Activated naive CD4-positive, alpha-beta T cell (primary cell): Measurements from ENCODE around the gene DGKD.

Experiments
- DNase-seq, 4 experiments: peaks; one replicate each; lab custom pipeline; 2025; lab: John Stamatoyannopoulos, UW

DGKD gene

GRCh38 chr2:233446606-233447305 lies 92.5 kb downstream of the DGKD start:
- DNase-seq = no peak

- DNase-seq = no peak
Measured at GRCh38 chr2:233447506-233448219, 93.4 kb downstream of the DGKD start.

- DNase-seq = no peak
Measured at GRCh38 chr2:233448220-233448559, 93.9 kb downstream of the DGKD start.

- DNase-seq = no peak
Measured at GRCh38 chr2:233448575-233448974, 94.3 kb downstream of the DGKD start.

- no peak for DNase-seq
Measured at GRCh38 chr2:233449081-233449901, 95.0 kb downstream of the DGKD start.

GRCh38 chr2:233449921-233450863 lies 95.9 kb downstream of the DGKD start:
- DNase-seq = no peak

- no peak for DNase-seq
Measured at GRCh38 chr2:233450864-233451575, 96.7 kb downstream of the DGKD start.

GRCh38 chr2:233451950-233452349 lies 97.7 kb downstream of the DGKD start:
- DNase-seq = no peak

- DNase-seq = no peak
Measured at GRCh38 chr2:233453111-233453915, 99.0 kb downstream of the DGKD start.

- DNase-seq = no peak
Measured at GRCh38 chr2:233453916-233454315, 99.6 kb downstream of the DGKD start.

- DNase-seq = no peak
Measured at GRCh38 chr2:233455006-233455405, 100.7 kb downstream of the DGKD start.

- DNase-seq = no peak
Measured at GRCh38 chr2:233455491-233455890, 101.2 kb downstream of the DGKD start.

- no peak for DNase-seq
Measured at GRCh38 chr2:233456111-233456510, 101.8 kb downstream of the DGKD start.

GRCh38 chr2:233456934-233457333 lies 102.6 kb downstream of the DGKD start:
- no peak for DNase-seq

- no peak for DNase-seq
Measured at GRCh38 chr2:233457356-233457755, 103.1 kb downstream of the DGKD start.

- DNase-seq = no peak
Measured at GRCh38 chr2:233458031-233458610, 103.8 kb downstream of the DGKD start.

GRCh38 chr2:233458826-233459225 lies 104.5 kb downstream of the DGKD start:
- DNase-seq = no peak

- no peak for DNase-seq
Measured at GRCh38 chr2:233459426-233459825, 105.1 kb downstream of the DGKD start.

- DNase-seq = no peak
Measured at GRCh38 chr2:233460726-233461441, 106.6 kb downstream of the DGKD start.
